AG09319 (cell line): ENCODE data around the gene CBL.

ENCODE experiments used
- DNase-seq: peaks from one replicate; pipeline ENCODE4 v3.0.0-alpha.2; 2010; ENCODE audit warnings: low read depth; ENCODE audit errors: extremely low read depth
- TF ChIP-seq, protein P1 (sequence below): IDR thresholded peaks from 2 replicates; pipeline ENCODE4 v1.5.1; 2011; ENCODE audit warnings: low read depth, mild to moderate bottlenecking, inconsistent platforms, low read length, moderate library complexity

CBL gene

DNA sequence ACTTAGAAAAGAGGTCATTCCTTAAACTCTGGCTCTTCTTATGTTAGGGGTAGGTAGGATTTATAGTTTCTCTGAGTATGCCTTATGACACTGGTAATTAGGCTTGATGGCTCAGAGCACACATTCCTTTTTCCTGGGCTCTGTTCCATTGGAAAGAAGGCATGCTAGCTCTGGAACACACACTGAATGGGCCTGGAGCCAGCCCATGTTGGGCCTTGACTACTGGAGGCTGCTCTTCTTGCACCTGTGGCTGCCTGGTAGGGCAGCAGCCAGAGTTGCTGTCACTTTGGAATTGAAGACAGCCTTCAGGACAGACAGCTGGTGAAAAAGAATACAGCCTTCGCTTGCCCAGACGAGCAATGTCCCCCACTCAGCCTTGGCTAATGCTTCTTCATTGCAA, 92.6 kb downstream of the CBL start:
- no peak for DNase-seq

DNA sequence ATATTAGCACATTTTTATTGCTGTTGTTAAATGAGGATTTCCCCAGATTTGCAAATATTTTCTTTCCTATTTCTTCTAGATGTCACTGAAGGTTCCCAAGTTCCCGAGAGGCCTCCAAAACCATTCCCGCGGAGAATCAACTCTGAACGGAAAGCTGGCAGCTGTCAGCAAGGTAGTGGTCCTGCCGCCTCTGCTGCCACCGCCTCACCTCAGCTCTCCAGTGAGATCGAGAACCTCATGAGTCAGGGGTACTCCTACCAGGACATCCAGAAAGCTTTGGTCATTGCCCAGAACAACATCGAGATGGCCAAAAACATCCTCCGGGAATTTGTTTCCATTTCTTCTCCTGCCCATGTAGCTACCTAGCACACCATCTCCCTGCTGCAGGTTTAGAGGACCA, 93.3 kb downstream of the CBL start:
- TF ChIP-seq, protein P1, sequence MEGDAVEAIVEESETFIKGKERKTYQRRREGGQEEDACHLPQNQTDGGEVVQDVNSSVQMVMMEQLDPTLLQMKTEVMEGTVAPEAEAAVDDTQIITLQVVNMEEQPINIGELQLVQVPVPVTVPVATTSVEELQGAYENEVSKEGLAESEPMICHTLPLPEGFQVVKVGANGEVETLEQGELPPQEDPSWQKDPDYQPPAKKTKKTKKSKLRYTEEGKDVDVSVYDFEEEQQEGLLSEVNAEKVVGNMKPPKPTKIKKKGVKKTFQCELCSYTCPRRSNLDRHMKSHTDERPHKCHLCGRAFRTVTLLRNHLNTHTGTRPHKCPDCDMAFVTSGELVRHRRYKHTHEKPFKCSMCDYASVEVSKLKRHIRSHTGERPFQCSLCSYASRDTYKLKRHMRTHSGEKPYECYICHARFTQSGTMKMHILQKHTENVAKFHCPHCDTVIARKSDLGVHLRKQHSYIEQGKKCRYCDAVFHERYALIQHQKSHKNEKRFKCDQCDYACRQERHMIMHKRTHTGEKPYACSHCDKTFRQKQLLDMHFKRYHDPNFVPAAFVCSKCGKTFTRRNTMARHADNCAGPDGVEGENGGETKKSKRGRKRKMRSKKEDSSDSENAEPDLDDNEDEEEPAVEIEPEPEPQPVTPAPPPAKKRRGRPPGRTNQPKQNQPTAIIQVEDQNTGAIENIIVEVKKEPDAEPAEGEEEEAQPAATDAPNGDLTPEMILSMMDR, result no peak
- DNase-seq, result no peak

More for the DNA sequence above, 92.6 kb downstream of the CBL start:
- TF ChIP-seq, protein P1, result no peak

DNA sequence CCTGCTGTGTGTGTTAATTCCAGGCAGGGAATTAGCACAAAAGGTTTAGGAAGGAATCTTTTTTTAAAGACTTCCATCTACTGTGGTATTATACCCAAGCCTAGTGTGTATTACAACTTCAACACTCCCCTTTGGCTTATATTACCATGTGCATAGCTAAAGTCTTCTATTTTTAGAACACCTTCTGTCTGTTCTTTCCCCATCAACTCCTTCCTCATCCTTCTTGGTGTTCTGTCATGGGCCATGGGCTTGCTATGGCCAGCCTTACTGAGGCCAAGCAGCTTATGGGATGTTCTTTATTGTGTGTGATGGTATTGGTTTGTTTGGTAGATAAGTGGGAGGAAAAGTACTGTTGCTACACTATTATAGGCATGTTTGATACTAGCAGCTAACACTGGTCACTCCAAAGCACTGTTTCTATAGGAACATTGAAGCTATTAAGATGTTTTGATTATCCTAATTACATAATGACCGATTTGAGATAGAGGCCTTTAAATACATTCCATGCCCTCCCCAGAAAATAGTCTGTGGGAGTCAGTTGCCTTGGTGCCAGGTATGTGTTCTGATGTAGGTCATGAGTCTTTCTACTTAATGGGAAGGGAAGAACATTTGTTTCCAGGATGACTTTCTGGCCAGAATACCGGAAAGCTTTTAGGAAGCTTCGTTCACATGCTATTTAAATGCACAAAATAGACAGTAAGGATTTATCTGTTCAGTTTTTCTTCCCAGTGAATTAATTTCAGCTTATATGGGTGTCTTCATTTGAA, 94.2 kb downstream of the CBL start:
- TF ChIP-seq, protein P1, result no peak
- DNase-seq, result no peak

DNA sequence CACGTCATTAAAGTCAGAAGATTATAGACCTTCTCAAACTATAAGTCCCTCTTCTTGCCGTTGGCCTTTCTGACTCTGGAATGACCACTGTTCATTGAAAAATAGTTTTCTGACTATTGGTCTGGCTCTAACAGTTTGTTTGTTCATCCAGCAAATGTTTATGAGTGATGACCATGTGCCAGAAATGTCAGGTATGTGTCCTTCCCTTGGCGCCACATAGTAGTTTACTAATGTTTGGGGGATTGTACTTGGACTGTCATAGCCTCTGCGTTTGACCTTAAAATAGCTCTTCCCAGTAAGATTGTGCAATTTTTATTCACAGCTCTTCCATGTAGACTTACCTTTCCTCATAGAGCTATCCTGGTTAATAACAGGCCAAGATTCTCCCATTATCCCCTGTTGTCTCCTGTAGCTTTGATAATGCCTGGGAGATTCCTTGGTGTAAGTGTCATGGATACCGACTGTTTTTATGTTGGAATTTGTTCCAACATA, 97.1 kb downstream of the CBL start:
- TF ChIP-seq, protein P1, result no peak
- DNase-seq, result no peak

DNA sequence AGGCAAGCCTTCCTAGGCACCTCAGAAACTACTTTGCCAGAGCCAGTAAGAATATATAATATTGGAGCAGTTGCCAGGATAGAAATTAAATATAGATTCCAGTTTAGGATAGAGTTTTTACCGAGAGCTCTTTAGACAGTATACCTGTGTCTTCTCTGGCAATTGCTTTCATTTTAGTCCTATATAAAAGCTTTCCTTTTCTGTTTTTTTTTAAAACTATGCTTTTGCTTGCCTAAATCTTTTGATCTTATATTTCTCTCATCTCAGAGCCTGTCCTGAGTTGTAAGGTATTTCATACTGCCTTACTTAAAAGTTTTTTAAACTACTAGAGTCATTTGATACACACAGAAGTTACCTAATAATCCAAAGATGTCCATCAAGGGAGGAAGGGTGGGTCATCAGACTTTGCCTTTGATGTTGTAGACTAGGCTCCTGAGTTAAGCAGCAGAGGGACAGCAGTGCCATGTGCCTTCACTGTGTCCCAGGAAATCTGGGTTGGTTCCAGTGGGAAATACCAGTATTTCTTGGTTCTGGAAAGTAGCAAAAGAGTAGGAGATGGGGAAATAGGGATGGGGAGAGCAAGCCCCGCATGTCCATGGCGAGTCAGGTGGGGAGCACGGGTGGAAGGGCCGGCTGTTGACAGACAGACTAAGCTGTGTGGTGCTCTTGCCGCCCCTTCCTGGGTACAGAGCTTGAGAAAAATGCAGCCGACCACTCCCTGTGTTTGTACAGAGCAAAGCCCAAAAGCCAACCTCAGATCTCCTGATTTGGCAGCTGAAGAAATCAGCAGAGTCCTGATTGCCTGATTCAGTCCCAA, 99.6 kb downstream of the CBL start:
- TF ChIP-seq, protein P1, result no peak
- DNase-seq, result no peak

DNA sequence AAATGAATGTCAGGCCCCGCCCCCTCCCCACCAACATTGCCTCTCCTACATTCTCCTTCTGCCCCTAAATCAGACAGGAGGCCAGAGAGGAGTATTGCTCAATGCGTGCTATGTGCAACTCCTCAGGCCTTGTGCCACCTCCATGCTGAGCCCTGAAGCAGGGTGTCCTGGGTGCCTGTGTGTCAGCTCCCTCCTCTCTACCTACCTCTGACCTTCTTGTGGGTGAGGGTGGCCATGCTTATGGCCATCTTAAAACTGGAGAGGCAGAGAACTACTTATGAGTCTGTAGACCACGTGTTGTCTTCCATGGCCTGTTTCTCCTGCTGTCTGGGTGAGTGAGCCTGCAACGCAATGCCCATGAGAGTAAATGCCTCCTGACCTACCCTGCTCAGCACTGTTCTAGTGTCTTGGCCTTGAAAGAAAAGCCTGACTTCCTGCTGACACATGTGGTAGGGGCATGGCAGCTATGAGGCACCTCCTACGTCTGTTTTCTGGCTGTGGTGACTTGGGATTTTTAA, 100.3 kb downstream of the CBL start:
- DNase-seq, result no peak
- TF ChIP-seq, protein P1, result no peak

DNA sequence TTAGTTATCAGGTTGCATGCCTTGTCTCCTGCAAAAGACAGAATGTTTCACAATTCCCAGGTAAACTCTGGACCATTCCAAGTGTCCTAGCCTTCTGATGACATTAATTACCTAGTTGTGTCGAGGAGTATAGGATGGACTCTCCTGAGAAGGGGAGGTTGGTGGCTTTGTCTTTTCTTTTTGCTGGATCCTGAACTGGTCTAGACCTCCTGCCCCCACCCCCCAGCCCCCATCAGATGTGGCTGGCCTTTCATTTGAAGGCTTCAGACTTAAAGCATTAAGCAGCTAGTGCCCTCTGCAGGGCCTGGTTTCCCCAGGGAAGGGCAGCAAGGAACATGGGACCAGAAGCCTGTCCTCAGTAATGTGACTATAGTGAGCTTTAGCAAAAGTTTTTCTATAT, 101.1 kb downstream of the CBL start:
- DNase-seq, result no peak
- TF ChIP-seq, protein P1, result no peak; the same call in 1 of the 2 replicates
